Prostate gland (tissue), 2 donors: Measurements from ENCODE around the gene PRG2.

ENCODE experiments used
- POLR2A ChIP-seq: fragments of 450-650 bp; IDR thresholded peaks from one replicate; pipeline ENCODE4 v1.6.1; 2016; ENCODE audit warnings: antibody characterized with exemption, mild to moderate bottlenecking
- TF ChIP-seq, protein P1 (sequence below), 4 experiments: fragments of 200-600 bp in 2 of 4; fragments of 450-650 bp in 2 of 4; sonication (generic) in 2 of 4; IDR thresholded peaks; 1 replicate in 3 of 4; 2 replicates in 1 of 4; pipeline ENCODE4 v1.5.1; 2016 to 2019; ENCODE audit warnings: antibody characterized with exemption in 4 of 4, mild to moderate bottlenecking in 2 of 4, moderate library complexity in 2 of 4

DNA sequence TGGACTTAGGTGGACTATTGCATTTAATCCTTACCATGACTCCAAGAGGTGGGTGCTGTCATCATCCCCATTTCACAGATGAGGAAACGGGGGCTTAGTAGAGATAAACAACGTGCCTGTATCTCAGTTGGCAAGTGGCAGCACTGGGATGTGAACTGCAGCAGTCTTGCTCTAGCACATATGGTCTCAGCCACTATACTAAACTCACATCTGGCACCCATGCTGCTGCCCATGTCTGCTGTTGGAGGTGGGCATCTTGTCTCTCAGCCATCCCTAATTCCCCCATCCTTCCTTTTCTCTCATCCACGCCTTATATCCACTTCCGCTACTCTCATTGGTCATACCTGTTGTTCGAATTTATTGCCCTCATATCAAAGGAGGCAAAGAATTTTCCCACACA lies 13.3 kb downstream of the PRG2 start:
- TF ChIP-seq, protein P1, sequence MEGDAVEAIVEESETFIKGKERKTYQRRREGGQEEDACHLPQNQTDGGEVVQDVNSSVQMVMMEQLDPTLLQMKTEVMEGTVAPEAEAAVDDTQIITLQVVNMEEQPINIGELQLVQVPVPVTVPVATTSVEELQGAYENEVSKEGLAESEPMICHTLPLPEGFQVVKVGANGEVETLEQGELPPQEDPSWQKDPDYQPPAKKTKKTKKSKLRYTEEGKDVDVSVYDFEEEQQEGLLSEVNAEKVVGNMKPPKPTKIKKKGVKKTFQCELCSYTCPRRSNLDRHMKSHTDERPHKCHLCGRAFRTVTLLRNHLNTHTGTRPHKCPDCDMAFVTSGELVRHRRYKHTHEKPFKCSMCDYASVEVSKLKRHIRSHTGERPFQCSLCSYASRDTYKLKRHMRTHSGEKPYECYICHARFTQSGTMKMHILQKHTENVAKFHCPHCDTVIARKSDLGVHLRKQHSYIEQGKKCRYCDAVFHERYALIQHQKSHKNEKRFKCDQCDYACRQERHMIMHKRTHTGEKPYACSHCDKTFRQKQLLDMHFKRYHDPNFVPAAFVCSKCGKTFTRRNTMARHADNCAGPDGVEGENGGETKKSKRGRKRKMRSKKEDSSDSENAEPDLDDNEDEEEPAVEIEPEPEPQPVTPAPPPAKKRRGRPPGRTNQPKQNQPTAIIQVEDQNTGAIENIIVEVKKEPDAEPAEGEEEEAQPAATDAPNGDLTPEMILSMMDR (IDR thresholded peaks at IDR 0.05): no peak
- TF ChIP-seq POLR2A: no peak
